ENCODE measurements around the gene PLD1.

PLD1 gene

DNA sequence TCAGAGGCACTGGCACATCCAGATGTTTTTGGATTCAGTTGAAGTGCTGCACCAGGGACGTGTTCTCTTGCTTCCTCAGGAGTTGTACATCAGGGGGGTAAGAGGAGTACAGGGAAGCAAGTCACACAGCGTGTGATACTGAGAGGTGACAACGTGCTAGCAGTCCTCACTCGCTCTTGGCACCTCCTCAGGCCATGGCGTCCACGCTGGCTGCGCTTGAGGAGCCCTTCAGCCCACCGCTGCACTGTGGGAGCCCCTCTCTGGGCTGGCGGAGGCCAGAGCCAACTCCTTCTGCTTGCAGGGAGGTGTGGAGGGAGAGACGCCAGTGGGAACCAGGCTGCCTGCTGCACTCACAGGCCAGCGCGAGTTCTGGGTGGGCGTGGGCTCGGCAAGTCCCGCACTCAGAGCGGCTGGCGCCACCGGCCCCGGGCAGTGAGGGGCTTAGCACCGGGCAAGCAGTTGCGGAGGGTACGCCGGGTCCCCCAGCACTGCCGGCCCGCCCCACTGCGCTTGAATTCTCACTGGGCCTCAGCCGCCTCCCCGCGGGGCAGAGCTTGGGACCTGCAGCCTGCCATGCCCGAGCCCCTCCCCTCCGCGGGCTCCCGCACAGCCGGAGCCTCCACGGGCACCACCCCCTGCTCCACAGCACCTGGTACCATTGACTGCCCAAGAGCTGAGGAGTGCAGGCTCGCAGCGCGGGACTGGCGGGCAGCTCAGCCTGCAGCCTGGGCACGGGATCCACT is 64.5 kb downstream of the PLD1 start:
- DNase-seq (ENCODE audit: low read depth, low spot score): no peak

DNA sequence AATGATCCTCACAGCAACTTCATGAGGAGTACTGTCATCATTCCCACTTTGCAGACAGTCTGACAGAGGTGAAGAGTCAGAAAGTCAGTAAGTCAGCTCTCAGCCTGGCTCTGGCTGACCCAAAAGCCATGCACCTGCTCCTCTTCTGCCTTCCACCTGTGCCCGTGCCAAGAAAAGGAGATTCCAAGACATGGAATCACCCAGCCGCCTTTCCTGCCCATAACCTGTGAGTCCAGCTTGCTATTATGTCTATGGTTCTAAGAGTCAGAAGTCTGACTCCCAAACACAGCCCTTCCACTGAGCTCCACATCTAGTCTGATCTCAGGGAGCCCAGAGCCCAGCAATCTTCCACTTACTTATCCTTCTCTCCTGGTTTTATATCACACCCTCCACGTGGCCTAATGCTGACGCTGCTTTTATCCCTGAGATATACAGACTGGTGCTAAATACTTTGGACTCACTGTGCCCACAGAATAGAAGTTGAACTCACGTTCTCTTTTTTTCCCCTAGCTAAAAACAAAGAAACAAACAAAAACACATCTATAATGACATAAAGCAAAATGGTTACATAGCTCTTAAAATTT is 66.0 kb downstream of the PLD1 start:
- no peak for DNase-seq (ENCODE audit: low read depth, low spot score)

DNA sequence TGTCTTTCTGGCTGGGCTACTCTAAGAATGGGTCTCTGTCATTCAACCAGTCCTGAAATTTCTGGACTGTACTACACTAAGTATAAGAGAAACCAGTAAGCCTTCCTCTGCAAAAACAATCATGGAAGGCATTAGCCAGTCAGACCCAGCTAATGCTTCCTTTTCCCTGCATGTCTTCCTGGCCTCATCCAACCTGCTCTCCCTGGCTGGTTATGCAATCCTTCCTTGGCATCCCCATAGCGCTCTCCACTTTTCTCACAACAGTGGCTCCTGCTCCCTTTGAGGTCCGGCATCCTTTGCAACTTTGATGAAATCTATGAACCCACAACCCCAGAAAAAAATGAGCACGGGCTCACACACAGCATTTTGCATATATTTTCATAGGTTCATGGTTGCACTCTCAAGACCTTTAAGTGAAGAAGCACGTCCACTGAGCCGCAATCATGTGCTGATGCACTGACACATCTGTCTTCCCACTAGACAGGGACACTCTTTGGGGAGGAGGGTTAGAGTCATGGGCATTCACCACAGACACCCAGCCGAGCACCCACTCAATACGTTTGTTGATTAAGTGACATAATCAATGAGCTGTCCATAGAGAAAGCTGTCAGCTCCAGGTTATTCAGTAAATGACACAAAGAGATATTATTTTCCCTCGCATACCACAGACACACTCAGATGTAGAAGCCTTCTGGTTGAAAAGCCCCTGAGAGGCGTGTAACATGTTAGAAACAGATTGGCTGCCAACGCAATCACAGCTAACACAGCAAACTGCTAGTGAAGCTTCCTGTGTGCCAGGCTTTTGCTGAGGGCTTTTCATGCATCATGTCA is 66.7 kb downstream of the PLD1 start:
- no peak for DNase-seq (ENCODE audit: low read depth, low spot score)

DNA sequence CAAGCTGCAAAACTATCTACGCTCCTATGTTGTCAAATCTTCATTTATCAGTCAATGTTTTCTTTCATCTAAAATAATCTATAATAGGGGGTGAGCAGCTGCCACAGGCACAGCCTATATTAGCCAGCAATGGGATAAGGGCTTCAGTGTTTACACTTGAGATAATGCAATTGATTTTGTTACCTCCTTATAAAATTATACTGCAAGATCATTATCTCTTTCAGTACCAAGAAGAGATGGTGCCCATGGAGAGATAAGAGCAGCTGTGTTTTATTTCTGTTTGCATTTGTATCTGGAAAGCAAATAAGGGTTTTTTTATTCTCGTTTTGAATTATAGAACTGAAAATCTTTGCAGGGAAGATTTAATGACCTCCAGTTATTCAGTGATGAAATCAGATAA is 68.9 kb downstream of the PLD1 start:
- DNase-seq (ENCODE audit: low read depth, low spot score): no peak

DNA sequence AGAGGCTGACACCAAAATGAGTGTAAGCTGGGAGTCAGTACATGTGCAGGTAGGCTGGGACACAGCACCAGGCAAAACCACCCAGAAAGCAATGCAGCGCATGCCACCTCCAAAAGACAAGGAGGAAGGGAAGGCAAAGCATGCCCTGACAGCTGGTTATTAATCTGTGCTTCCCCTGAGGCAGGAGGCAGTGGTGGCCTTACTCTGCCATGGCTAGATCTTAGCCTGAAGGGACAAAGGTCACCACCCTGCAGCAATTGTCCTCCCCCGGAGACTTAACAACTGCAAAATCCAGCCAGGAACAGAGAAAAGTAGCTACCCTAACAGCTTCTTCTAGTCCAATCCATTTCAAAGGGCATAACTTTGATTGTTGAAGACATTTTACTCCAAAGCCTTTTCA is 73.7 kb downstream of the PLD1 start:
- no peak for DNase-seq (ENCODE audit: low read depth, low spot score)

DNA sequence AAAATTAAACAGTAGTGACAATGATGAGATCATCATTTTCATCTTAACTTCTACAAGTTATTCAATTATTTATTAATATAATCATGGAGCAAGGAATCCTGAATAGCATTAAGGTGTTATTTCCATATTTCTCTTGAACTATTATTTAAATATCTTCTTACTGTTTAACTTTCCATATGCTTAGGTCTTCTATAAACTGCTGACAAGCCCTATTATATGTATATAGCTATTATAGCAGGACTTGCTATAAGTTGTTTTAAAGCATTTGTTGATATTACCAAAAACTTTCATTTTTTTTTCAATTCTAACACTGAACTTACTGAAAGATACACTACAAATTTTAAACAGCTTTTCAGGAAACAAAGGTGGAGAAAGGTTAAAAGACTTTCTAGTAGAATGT is 76.7 kb downstream of the PLD1 start:
- no peak for DNase-seq (ENCODE audit: low read depth, low spot score)

DNA sequence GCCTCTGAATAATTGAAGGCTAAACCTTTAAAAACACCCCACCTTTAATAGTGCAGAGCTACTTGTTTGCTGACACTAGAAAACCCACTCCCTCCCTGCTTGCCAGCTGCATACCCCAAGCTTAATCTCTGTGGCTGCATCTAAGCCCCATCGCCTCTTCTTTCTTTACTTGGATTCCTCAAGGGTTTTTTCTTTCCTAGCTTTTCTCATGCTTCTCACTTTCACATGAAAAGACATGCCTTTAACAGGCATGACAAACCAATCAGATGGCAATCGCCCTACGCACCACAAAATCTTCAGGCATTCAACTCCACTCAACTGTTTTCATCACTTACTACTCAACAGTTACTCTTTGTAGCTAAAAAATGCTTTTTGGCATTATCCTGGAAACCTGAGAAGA is 77.5 kb downstream of the PLD1 start:
- no peak for DNase-seq (ENCODE audit: low read depth, low spot score)

DNA sequence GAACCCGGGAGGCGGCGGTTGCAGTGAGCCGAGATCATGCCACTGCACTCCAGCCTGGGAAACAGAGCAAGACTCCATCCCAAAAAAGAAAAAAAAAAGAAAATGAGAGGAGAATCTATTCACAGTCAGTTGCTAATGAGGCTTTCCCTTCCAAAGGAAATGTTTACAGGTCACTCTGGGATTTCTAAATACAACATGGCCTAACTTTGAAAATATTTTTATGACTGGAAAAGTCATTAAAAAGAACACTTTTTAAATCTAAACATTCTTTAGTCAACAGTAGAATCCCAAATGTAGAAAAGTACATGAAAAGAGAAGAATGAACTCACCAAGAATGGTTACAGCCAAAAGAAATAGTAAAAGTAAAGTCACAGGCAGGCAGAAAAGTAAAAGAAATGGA is 78.6 kb downstream of the PLD1 start:
- DNase-seq (ENCODE audit: low read depth, low spot score): no peak

DNA sequence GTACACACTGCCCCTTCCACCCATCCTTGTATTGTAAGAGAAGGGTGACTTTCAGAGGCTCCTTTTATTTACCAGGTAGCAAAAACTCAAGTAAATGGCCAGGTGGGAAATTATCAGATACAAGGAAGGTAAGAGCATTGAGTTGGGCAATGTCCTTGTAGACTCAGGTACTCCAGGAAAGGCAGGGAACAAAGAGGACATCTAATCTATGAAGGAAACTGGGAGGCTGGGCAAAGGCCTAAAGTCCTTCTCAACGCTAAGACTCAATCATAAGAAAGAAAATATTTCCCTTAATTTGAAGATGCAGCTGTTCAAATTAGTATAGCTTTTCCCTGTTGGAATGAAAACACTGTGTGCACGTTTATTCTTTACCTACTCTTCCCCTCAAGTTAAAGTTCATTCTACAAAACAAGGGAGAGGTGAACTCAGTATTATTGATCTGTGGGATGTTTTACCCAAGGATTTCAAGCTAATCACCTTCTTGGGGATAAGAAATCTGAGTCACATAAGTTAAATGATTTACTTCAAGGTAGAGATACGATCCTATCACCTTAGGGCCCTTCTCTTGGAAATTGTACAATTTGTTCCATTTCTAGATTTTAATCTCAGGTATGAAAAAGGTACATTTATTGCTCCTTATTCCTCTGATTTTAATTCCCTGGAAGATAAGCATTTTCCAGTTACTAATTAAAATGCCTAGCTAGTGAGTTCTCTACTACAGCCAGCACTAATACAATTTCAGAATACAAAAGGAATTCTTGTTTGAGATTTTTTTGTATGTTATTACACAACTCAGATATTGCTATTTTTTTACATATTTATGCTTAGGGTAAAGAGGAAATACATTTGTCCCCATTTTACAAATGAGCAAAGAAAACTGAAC is 80.6 kb downstream of the PLD1 start:
- no peak for DNase-seq (ENCODE audit: low read depth, low spot score)

DNA sequence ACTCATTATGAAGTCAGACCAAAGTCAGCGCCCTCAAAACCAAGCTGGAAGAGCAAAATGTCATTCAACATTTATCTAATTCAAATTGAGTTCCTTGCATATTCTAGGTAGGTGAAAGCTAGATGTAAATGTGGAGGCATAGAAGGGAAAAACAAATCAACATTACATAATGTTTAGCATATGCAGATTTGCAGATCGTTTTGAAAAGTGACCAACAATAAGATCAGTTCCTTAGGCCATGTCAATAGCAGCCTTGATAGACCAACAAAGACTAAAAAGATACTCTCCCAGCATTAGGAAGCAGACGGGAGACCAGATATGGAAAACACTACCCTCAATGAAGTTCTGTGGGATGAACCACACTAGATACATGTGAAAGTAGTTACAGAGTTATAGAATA is 83.0 kb downstream of the PLD1 start:
- no peak for DNase-seq (ENCODE audit: low read depth, low spot score)

DNA sequence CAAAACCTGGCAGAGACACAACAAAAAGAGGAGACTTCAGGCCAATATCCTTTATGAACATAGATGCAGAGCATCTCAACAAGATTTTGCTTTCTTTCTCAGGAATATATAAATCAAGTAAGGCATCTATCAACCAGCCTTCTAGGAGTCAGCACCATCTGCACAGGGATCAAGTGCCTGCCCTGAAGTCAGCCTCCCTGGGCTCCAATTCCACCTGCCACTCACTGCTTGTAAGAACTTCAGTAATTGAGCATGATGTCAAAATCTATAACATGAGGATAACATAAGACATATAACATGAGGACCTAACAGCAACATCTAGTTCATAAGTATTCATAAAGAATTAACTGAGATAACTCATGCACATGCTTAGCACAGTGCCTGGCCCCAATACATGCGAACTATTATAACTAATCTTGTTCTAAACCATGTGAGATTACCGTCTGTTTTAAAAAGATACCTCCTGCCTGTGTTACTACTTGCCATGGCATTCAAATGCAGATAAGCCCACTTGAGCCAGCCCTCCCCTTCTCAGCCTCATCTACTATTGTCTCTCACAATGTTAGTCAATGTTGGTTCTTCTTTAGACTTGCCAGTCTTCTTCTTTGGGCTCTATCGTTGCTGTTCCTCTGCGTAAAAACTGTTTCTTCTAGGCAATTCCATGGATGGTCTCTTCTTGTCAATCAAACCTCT is 91.6 kb downstream of the PLD1 start:
- DNase-seq (ENCODE audit: low read depth, low spot score): no peak

DNA sequence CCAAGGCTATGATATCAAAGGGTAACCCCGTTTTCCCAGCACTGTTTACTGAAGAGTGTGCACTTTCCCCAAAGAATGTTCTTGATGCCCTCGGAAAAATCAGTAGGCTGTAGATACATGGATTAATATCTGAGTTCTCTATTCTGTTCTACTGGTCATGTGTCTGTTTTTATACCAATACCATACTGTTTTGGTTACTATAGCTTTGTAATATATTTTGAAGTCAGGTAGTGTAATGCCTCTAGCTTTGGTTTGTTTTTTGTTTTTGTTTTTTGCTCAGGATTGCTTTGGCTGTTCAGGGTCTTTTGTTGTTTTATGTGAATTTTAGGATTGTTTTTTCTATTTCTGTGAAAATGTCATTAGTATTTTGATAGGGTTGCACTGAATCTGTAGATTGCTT is 95.1 kb downstream of the PLD1 start:
- DNase-seq (ENCODE audit: low read depth, low spot score): no peak

DNA sequence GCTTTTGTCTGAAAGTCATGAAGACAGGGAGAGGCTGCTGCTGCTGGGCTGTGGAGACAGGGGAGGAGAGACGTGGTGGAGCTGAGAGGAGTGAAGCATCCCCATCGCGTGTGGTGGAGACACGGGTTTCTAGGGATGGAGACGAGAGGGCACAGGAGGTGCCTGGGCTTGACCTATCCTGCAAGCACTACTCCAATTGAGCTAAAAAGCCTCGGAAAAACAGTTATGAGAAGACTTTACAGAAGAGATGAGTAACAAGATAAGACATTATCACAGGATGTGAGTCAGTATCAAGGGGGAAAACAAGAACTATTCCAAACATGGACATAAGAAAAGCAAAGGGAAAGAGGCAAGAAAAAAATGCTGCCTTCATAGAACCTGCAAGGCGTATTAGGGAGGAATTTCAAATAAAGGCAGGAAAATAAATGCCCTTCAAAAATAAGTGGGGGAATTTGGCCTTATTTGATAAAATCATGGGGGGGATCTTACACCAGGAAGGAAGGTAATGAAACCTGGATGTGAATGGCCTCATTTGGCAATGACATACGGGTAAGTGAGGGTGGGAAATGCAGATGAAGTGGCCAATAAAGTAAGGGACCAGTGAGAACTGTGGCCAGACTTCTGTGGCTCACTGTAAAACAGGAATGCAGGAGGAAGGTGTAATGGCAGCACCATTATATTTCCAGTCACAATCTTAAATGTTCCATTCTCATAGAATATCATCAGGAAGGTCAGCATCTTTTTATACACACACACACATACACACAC is 97.9 kb downstream of the PLD1 start:
- DNase-seq (ENCODE audit: low read depth, low spot score): no peak

DNA sequence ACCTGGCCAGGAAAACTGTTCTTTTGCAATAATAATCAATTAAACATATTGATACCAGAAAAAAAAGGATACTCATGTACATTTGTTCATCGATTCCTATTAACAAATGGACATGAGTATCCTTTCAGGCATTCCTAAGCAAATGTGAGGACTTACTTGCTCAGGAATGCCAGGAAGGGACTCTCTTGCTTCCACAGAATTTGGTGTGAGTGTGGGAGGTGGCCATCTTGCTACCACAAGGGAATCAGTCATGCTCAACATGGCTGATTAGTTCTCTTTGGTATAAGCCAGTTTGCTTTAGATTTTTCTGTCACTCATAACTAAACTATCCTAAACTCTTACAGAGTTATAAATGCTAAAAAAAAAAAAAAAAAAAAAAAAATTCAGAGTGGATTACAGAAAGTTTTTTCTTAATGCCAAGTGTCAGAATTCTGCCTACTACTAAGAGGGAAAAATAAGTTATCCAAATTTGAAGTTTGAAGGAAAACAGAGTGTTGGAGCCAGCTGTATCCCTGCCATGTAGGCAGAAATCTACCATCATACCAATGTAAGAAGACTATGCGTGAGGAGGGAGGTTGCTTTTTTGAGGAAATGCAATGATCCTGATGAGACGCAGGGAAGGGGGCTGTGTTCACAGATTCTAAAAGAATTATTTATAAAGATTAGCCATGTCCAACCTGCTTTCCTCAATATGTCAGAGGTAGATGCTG is 98.7 kb downstream of the PLD1 start:
- no peak for DNase-seq (ENCODE audit: low read depth, low spot score)

DNA sequence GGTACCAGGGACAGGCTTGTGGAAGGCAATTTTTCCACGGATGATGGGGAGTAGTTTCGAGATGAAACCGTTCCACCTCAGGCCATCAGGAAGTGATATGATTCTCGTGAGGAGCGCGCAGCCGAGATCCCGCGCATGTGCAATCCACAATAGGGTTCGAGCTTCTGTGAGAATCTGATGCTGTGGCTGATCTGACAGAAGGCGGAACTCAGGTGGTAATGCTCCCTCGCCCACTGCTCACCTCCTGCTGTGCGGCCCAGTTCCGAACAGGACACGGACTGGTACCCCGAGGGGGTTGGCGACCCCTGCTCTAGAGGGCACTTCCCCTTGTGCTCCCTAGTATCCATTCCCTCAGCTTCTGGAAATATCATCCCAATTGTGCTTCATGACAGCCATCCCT is 99.9 kb downstream of the PLD1 start:
- no peak for DNase-seq (ENCODE audit: low read depth, low spot score)

DNA sequence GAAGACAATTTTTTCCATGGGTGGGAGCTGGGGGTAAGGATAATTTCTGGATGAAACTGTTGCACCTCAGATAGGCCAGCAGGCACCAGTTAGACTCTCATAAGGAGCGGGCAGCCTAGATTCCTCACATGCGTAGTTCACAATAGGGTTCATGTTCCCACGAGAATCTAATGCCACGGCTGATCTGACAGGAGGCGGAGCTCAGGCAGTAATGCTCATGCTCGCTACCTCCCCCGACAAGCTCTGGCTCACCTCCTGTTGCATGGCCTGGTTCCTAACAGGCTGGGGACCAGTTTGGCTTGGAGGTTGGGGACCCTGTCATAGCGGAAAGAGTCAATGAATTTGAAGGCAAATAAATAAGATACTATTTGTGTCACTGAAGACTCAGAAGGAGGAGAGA is 105.5 kb downstream of the PLD1 start:
- no peak for DNase-seq (ENCODE audit: low read depth, low spot score)

DNA sequence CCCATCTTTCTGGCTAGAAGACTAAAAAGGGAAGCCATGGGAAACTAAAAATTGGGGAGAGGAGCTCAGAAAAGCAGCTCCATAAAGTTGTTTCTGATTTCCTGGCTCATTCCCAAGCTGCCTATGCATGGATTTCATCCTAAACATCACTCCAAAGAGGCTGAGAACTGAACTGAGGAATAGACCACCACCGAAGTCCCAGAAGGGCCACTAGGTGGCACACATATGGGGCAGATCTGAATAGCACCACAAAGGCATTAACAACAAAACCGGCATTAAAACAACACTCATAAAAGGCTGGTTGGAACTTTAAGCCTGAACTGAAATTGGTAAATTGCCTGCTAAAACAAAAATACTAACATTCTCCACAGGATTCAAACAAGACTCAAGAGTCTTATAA is 106.3 kb downstream of the PLD1 start:
- peak; percentile 18 for DNase-seq (ENCODE audit: low read depth, low spot score)

DNA sequence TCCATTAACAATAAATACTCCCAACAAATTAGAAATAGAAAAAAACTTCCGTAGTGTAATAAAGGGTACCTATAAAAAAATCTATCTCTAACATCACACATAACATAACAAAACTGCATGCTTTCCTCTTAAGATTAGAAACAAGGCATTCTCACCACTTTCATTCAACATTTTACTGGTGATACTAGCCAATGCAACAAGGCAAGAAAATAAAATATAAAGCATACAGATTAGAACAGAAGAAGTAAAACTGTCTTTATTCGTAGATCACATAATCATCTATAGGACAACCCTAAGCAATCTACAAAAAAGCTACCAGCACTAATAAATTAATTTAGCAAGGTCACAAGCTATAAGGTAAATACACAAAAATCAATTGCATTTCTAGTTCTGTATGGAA is 107.1 kb downstream of the PLD1 start:
- no peak for DNase-seq (ENCODE audit: low read depth, low spot score)

DNA sequence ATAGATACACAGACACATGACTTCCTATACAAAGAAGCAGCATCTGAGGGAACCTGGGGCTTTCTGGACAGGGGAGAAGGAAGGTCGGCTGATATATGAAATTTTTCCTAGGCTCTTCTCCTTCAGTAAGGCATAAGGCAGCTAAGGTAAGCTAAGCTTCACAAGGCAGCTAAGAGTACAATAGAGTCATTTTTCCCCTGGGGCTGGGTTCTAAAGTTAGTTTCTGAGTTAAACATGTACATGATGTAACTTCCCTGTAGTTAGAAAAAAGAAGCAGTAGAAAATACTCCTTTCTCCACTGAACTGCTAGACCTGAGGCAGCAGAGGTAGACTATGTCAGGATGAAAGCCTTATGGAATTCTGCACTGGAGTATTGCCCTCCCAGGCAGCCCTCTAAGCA is 109.6 kb downstream of the PLD1 start:
- DNase-seq (ENCODE audit: low read depth, low spot score): no peak

DNA sequence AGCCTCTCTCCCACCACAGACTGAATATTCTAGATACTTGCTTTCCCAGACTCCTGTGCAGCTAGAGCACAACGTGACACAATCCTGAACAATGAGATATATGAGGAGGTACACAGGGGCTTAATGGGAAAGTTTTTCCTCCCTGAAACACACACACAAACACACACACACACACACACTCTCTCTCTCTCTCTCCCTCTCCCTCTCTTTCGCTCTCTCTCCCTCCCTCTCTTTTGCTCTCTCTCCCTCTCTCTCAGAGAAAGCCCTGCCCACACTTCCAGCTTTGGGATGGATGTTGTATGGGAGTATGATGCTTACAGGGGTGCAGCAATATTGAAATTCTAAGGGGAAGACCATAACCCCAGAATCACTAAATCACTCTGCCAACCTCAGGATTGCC is 110.1 kb downstream of the PLD1 start:
- no peak for DNase-seq (ENCODE audit: low read depth, low spot score)

Measured in smooth muscle cell of the brain vasculature (primary cell).